ENCODE results near the gene OR4D5. TPM values are rescaled to one million over a fixed set of nuclear protein-coding genes. Genes with fewer than 3 reads are reported as not detected.

OR4D5 gene
- total RNA-seq, result not detected in 2 replicates
- not detected for polyA plus RNA-seq (2012)

DNA sequence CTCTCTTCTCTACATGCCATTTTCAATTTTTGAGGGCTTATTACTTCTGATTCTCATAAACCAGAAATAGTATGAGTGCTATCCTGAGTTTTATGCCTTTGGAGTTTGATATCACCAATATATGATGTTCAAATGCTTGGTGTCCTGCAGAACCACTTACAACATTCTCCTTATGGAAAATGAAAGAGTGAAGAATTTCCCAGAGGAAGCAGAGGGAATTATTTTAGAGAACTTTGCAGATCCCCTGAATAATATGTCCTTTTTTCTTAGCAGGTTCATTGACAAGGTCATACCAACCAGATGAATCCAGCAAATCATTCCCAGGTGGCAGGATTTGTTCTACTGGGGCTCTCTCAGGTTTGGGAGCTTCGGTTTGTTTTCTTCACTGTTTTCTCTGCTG, at the start of gene OR4D5:
Gene OR4D5 (plus strand): TSS at position 301 of the 400 bp plus-strand sequence. CDS start 0 bp downstream, at position 301.
- no peak for DNase-seq (ENCODE audit: low read depth)

DNA sequence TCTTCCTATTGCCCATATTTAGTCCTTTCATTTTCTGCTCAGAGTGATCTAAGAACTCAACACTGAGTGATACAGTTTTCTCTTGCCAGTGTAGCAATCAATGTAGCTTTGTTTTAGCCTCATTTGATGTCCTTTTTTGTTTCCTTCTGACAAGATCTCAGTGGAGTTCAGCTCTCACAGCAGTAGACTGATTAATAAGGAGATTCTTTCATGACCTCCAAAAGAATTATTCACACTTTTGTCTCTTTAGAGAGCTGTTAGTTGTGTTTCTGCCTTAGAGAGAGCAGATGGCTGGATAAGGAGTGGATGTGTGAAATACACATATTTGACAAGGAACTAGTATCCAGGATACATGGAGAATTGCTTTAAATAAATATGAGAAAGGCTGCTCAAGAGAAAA, 47.4 kb upstream of the OR4D5 start:
- DNase-seq (ENCODE audit: low read depth), result no peak

- no peak for DNase-seq (ENCODE audit: low read depth)
Observed at GRCh38 chr11:123899792-123900191, 39.6 kb upstream of the OR4D5 start.

DNA sequence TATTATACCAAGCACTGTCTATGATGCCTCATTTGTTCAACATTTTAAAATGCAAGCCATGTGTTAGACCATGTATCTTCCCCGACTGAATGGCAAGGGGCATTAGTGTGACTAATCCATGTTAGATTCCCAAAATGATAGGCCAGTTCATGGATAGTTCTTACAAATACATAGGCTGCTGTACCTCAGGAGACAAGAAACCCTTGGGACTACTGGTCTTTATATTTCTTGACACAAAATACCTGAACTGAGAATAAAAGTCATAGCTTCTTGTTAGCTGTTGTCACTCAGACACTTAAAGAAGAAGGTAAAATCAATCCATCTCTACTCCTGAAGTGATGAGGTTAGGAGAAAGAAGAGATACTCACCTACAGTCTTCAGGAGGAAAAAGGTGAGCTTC, 37.5 kb upstream of the OR4D5 start, which contains the start of gene OR8D4:
Gene OR8D4 (plus strand): TSS at position 301 of the 400 bp plus-strand sequence. CDS start 4,265 bp downstream, outside the sequence.
- DNase-seq (ENCODE audit: low read depth), result no peak

GRCh38 chr11:123903932-123904331, 35.5 kb upstream of the OR4D5 start:
- no peak for DNase-seq (ENCODE audit: low read depth)

DNA sequence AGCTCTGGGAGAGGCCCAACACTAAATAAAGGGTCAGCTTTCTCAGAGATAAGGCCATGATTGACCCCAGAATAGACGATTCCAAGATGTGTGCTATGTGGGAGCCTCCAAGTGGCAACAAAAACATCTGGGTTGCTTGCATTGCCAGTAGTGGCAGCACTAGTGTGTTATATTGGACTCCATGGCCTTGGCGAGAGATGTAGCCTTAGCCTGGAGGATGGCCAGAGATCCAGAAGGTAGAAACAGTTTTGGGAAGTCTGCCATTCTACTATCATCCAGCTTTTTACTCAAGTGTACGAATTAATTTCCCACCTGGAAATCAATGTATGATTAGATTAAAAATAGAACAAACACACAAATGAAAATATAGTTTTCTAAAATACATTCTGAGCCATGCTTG, 34.5 kb upstream of the OR4D5 start:
- DNase-seq (ENCODE audit: low read depth), result no peak

GRCh38 chr11:123905826-123906225, 33.6 kb upstream of the OR4D5 start:
- DNase-seq (ENCODE audit: low read depth), result no peak

GRCh38 chr11:123920943-123921342, 18.5 kb upstream of the OR4D5 start:
- DNase-seq (ENCODE audit: low read depth), result no peak

DNA sequence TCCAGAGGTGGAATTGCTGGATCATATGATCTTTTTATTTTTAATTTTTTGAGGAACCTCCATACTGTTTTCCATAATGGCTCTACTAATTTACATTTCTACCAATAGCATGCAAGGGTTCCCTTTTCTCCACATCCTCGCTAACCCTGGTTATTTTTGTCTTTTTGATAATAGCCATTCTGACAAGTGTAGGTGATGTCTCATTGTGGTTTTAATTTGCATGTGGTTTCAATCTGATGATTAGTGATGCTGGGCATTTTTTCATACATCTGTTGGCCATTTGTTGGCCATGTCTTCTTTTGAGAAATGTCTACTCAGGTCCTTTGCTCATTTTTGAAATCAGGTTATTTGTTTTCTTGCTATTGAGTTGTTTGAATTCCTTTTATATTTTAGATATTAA, 15.4 kb upstream of the OR4D5 start:
- peak; percentile 38 for DNase-seq (ENCODE audit: low read depth)

GRCh38 chr11:123942413-123942812, 3.0 kb downstream of the OR4D5 start:
- no peak for DNase-seq (ENCODE audit: low read depth)

DNA sequence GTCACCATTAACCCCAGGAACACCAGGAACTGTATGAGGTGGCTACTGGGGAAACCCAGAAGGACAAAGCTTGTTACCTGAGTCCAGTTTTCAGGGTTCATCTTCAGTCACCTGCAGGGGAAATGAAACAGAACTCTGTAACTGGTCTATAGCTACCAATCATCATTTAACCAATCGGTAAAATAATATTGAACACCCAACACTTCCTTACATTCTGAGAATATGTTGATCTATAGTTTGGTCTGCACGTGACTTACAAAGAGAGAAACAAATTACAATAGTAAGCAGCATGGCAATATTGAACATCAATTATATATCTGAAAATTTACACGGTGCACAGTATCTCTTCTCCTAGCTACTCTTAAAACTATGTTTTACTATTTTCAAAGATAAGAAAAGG, 4.3 kb downstream of the OR4D5 start, which contains the start of gene OR6T1:
Gene OR6T1 (minus strand): TSS at position 101 of the 400 bp plus-strand sequence. CDS start 0 bp downstream, at position 101.
- no peak for DNase-seq (ENCODE audit: low read depth)

DNA sequence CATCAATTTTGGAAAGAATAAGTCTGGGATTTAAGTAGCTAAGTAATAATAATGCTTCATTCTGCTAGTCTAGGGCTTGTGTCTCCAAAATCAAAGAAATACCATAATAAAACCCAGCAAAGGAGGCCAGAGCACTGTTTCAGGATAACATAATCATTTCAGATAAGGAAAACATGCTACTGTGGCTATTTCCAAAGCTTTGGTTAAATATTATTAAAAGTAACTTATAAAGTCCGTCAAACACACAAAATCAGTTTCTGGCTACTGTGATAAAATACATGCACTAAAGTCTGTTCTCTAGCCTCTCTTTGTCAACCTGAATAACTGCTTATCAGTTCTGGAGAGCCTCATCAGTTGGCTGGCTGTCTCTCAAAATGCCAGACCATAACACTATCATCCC, 5.7 kb downstream of the OR4D5 start:
- DNase-seq (ENCODE audit: low read depth), result no peak

DNA sequence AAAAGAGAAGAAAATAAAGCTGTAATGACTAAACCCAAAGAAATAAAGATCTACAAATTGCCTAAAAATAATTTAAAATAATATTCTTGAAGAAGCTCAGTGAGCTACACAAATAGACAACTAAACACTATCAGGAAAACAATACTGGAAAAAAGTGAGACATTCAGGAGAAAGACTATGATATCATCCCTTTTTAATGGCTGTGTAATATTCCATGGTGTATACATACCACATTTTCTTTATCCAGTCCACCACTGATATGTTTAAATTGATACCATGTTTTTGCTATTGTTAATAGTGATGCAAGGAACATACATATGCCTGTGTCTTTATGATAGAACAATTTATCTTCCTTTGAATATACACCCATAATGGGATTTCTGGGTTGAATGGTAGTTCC, 17.3 kb downstream of the OR4D5 start:
- no peak for DNase-seq (ENCODE audit: low read depth)

GRCh38 chr11:123973816-123974215, 34.4 kb downstream of the OR4D5 start:
- DNase-seq (ENCODE audit: low read depth), result no peak

GRCh38 chr11:123976770-123977560, 37.5 kb downstream of the OR4D5 start:
- DNase-seq (ENCODE audit: low read depth), result no peak

- DNase-seq (ENCODE audit: low read depth), result no peak
Observed at GRCh38 chr11:123977731-123978347, 38.4 kb downstream of the OR4D5 start, which contains the start of gene OR10S1. Gene OR10S1, minus strand, starts transcription at chr11:123977781. Its CDS starts 117 bp downstream, at chr11:123977664.

GRCh38 chr11:123979311-123979710, 39.9 kb downstream of the OR4D5 start:
- no peak for DNase-seq (ENCODE audit: low read depth)

Other genes with a start within 250 kb of the OR4D5 start
- 7.0 and 10.1 TPM in 2 replicates for gene ZNF202, start 198.0 kb upstream of the OR4D5 start, total RNA-seq
- not detected in 2 replicates for gene OR6X1, start 185.1 kb upstream of the OR4D5 start, total RNA-seq
- gene OR6M1, start 133.3 kb upstream of the OR4D5 start, total RNA-seq, result not detected in 2 replicates
- gene TMEM225, start 53.9 kb upstream of the OR4D5 start, total RNA-seq, result not detected in 2 replicates
- not detected in 2 replicates for gene OR8D4, start 37.5 kb upstream of the OR4D5 start, total RNA-seq
- gene OR6T1, start 4.2 kb downstream of the OR4D5 start, total RNA-seq, result not detected in 2 replicates
- not detected in 2 replicates for gene OR10S1, start 38.2 kb downstream of the OR4D5 start, total RNA-seq
- gene OR10G6, start 55.5 kb downstream of the OR4D5 start, total RNA-seq, result not detected in 2 replicates
- not detected in 2 replicates for gene OR10G4, start 73.4 kb downstream of the OR4D5 start, total RNA-seq
- not detected in 2 replicates for gene OR10G9, start 83.4 kb downstream of the OR4D5 start, total RNA-seq
- not detected in 2 replicates for gene OR10G8, start 87.2 kb downstream of the OR4D5 start, total RNA-seq
- gene OR10G7, start 101.7 kb downstream of the OR4D5 start, total RNA-seq, result not detected in 2 replicates
- 12.3 and 44.1 TPM in 2 replicates for gene VWA5A, start 175.8 kb downstream of the OR4D5 start, total RNA-seq
- not detected in 2 replicates for gene OR10D3, start 243.7 kb downstream of the OR4D5 start, total RNA-seq